Spleen (tissue), 11 donors: ENCODE results near the gene TPK1. TPM values are rescaled to one million over a fixed set of nuclear protein-coding genes. Genes with fewer than 3 reads are reported as not detected.

Experiments used
- DNase-seq: peaks from one replicate; pipeline ENCODE4 v3.0.0-alpha.2; 2020
- H3K27ac ChIP-seq, 8 donors: fragments of 200-600 bp; sonication (generic) in 7 of 8; 1 replicate in 4 of 8; 2 replicates in 4 of 8; pipeline versions ENCODE4 v1.5.0 to v1.8.0; 2016 to 2021; ENCODE audit warnings: inconsistent platforms in 4 of 8, mild to moderate bottlenecking in 4 of 8, moderate library complexity in 1 of 8
- H3K27me3 ChIP-seq, 7 donors: fragments of 200-600 bp; sonication (generic) in 6 of 7; replicated peaks in 1 of 7; 1 replicate in 4 of 7; 2 replicates in 3 of 7; pipeline versions ENCODE4 v1.5.0 to v1.8.0; 2016 to 2021; ENCODE audit warnings: inconsistent platforms in 3 of 7, mild to moderate bottlenecking in 1 of 7
- H3K36me3 ChIP-seq, 6 donors: fragments of 200-600 bp; sonication (generic) in 5 of 6; 1 replicate in 4 of 6; 2 replicates in 2 of 6; pipeline versions ENCODE4 v1.5.0 to v1.8.0; 2016 to 2021; ENCODE audit warnings: inconsistent platforms in 2 of 6
- H3K4me1 ChIP-seq, 6 donors: fragments of 200-600 bp; sonication (generic) in 5 of 6; 1 replicate in 3 of 6; 2 replicates in 3 of 6; pipeline versions ENCODE4 v1.5.0 to v1.8.0; 2016 to 2021; ENCODE audit warnings: inconsistent platforms in 3 of 6
- H3K4me3 ChIP-seq, 8 donors: fragments of 200-600 bp; sonication (generic) in 7 of 8; 1 replicate in 4 of 8; 2 replicates in 4 of 8; pipeline versions ENCODE4 v1.5.0 to v1.8.0; 2016 to 2021; ENCODE audit warnings: inconsistent platforms in 4 of 8, mild to moderate bottlenecking in 4 of 8, moderate library complexity in 2 of 8
- H3K9me3 ChIP-seq, 8 donors: fragments of 200-600 bp; sonication (generic) in 7 of 8; 1 replicate in 4 of 8; 2 replicates in 4 of 8; pipeline versions ENCODE4 v1.5.0 to v1.8.0; 2016 to 2021; ENCODE audit warnings: inconsistent platforms in 4 of 8
- CTCF ChIP-seq, 11 experiments: fragments of 200-600 bp in 7 of 11; fragments of 450-650 bp in 4 of 11; sonication (generic) in 4 of 11; IDR thresholded peaks in 8 of 11; conservative IDR thresholded peaks in 3 of 11; 1 replicate in 7 of 11; 2 replicates in 4 of 11; pipeline versions ENCODE4 v1.4.0 to v1.8.0; 2016 to 2021; ENCODE audit warnings: antibody characterized with exemption in 11 of 11, inconsistent platforms in 4 of 11, mild to moderate bottlenecking in 1 of 11
- POLR2A ChIP-seq, 3 donors: fragments of 450-650 bp; IDR thresholded peaks; one replicate each; pipeline ENCODE4 v1.5.1; 2017; ENCODE audit warnings: antibody characterized with exemption in 3 of 3, mild to moderate bottlenecking in 1 of 3
- POLR2AphosphoS5 ChIP-seq, 3 donors: sonication (generic); formaldehyde crosslinking; IDR thresholded peaks; one replicate each; pipeline ENCODE4 v1.5.1; 2017; ENCODE audit warnings: antibody characterized with exemption in 3 of 3
- WGBS, 5 donors: extraction: QIAGEN DNeasy Blood & Tissue Kit in 3 of 5; methylation state at CpG; one replicate each; pipeline versions ENCODE4 v1.1.5 to v1.1.7; 2013 to 2018; 5-methylcytosine and 5-hydroxymethylcytosine counted together
- intact Hi-C: fragments of 100-400 bp; cut with DNase I; formaldehyde crosslinking; loops from one replicate; pipeline ENCODE4 v1.15.0; 2023; ENCODE audit warnings: low total_unique reads
- polyA plus RNA-seq, 3 donors: library from polyadenylated mRNA; stranded (reverse); fragments of 200-250 nt; gene quantifications; one replicate each; pipeline ENCODE4 v1.2.1, GENCODE V29; 2013
- total RNA-seq, 7 donors: library from RNA; depleted of rRNA in 3 of 7; stranded (reverse); fragments of >200 nt in 3 of 7; fragmentation: NEBNext Ultra II Directional in 4 of 7; extraction: Animal tissue kit (Norgen Biotek cat#: 25700) in 4 of 7; gene quantifications; one replicate each; pipeline versions ENCODE4 v1.1.0 to v1.2.1, GENCODE V29; 2016 to 2021
- donor health status: healthy with polysubstance abuse.
- donor health status: DM: no; HTN: no; CAD: no; lungs with moderate emphysema.
- donor health status: DM: no; HTN: no; CAD: no.
- donor health status: Bipolar disorder and iron deficiency.
- donor health status: healthy.
- donor health status: DM: no; HTN: no; CAD: no.
- donor health status: DM: yes; HTN: yes; CAD: no.

TPK1 gene
- total and polyA plus RNA-seq, 10 donors: 8.9 to 30.2 (median 17.8) TPM

GRCh38 chr7:144416341-144416740 lies 419.5 kb downstream of the TPK1 start:
- TF ChIP-seq POLR2A (IDR thresholded peaks at IDR 0.05): no peak
- no peak for TF ChIP-seq CTCF (IDR thresholded peaks at IDR 0.05 in 8 of 11, conservative IDR thresholded peaks at IDR 0.05 in 3 of 11)
- TF ChIP-seq POLR2AphosphoS5 (IDR thresholded peaks at IDR 0.05): no peak
- no peak for DNase-seq
- H3K36me3 ChIP-seq: no peaks in the 10 kb centered on the region

GRCh38 chr7:144415858-144416257 lies 420.0 kb downstream of the TPK1 start:
- Histone ChIP-seq H3K4me1 (no peaks in the 10 kb centered on the region), H3K4me3 (no peak overlapping the region), H3K27ac (no peak overlapping the region), H3K36me3 (no peaks in the 10 kb centered on the region), H3K27me3 (peaks cover 0 to 5% (median 0%) of the 10 kb centered on the region in 7 donors), H3K9me3 (peaks cover 0 to 14% (median 8%) of the 10 kb centered on the region in 8 donors)
- intact Hi-C loops: no loop called here
- TF ChIP-seq POLR2AphosphoS5 (IDR thresholded peaks at IDR 0.05) (no peak), CTCF (IDR thresholded peaks at IDR 0.05 in 8 of 11, conservative IDR thresholded peaks at IDR 0.05 in 3 of 11) (no peak), POLR2A (IDR thresholded peaks at IDR 0.05) (no peak)
- DNase-seq: no peak

More at GRCh38 chr7:144416341-144416740, 419.5 kb downstream of the TPK1 start:
- no peak overlapping the region for H3K4me3 ChIP-seq
- H3K27ac ChIP-seq: no peak overlapping the region
- peaks cover 0 to 14% (median 8%) of the 10 kb centered on the region in 8 donors for H3K9me3 ChIP-seq
- peaks cover 0 to 5% (median 0%) of the 10 kb centered on the region in 7 donors for H3K27me3 ChIP-seq
- no peaks in the 10 kb centered on the region for H3K4me1 ChIP-seq
- intact Hi-C loops: no loop called here

- TF ChIP-seq POLR2AphosphoS5 (IDR thresholded peaks at IDR 0.05) (no peak), CTCF (IDR thresholded peaks at IDR 0.05 in 8 of 11, conservative IDR thresholded peaks at IDR 0.05 in 3 of 11) (no peak), POLR2A (IDR thresholded peaks at IDR 0.05) (no peak)
- intact Hi-C loops: no loop called here
- WGBS, 5 donors: 32 to 80% (median 56%) methylated on average over 3 of the region's 3 CpGs
- Histone ChIP-seq H3K4me1 (no peaks in the 10 kb centered on the region), H3K9me3 (peaks cover 0 to 14% (median 8%) of the 10 kb centered on the region in 8 donors), H3K4me3 (no peak overlapping the region), H3K27ac (no peak overlapping the region), H3K36me3 (no peaks in the 10 kb centered on the region), H3K27me3 (peaks cover 0 to 5% (median 0%) of the 10 kb centered on the region in 7 donors)
- DNase-seq: no peak
These were observed 421.0 kb downstream of the TPK1 start for GRCh38 chr7:144414815-144415214.

GRCh38 chr7:144410441-144410840 lies 425.4 kb downstream of the TPK1 start:
- Histone ChIP-seq H3K4me3 (no peak overlapping the region), H3K27me3 (peaks cover 0 to 7% (median 0%) of the 10 kb centered on the region in 7 donors), H3K9me3 (no peaks in the 10 kb centered on the region), H3K27ac (no peak overlapping the region), H3K4me1 (no peaks in the 10 kb centered on the region), H3K36me3 (no peaks in the 10 kb centered on the region)
- no peak for DNase-seq
- intact Hi-C loops: no loop called here
- TF ChIP-seq POLR2A (IDR thresholded peaks at IDR 0.05): no peak
- TF ChIP-seq POLR2AphosphoS5 (IDR thresholded peaks at IDR 0.05): no peak
- no peak for TF ChIP-seq CTCF (IDR thresholded peaks at IDR 0.05 in 8 of 11, conservative IDR thresholded peaks at IDR 0.05 in 3 of 11)
- 23 to 41% (median 35%) methylated on average over 4 of the region's 4 CpGs for WGBS, 5 donors
